HL-60 (cell line): ENCODE results near the gene MCL1. TPM values are rescaled to one million over a fixed set of nuclear protein-coding genes. Genes with fewer than 3 reads are reported as not detected.

Experiments
- DNase-seq, 2 experiments: peaks; one replicate each; pipeline ENCODE4 v3.0.0-alpha.2; 2010 to 2020; ENCODE audit warnings: low read depth in 1 of 2, low spot score in 1 of 2
- H3K27ac ChIP-seq: fragments of 250-450 bp; sonication (Bioruptor Pico); replicated peaks from 2 replicates; pipeline ENCODE4 v1.5.1; 2020; ENCODE audit warnings: mild to moderate bottlenecking, moderate library complexity
- H3K27me3 ChIP-seq: fragments of 250-450 bp; sonication (Bioruptor Pico); 2 replicates; pipeline ENCODE4 v1.5.1; 2021; ENCODE audit warnings: mild to moderate bottlenecking, moderate library complexity; ENCODE audit not compliant: insufficient read depth, poor library complexity, severe bottlenecking
- H3K4me3 ChIP-seq: replicated peaks from 2 replicates; pipeline ENCODE4 v1.5.1; 2011; ENCODE audit warnings: mild to moderate bottlenecking, control low read depth, low read length; ENCODE audit not compliant: insufficient read depth
- GABPA ChIP-seq: IDR thresholded peaks from 2 replicates; pipeline ENCODE4 v1.6.1; 2012; ENCODE audit warnings: low read depth
- POLR2AphosphoS5 ChIP-seq: IDR thresholded peaks from 2 replicates; pipeline ENCODE4 v1.6.1; 2012; ENCODE audit warnings: low read depth
- SPI1 ChIP-seq: IDR thresholded peaks from 2 replicates; pipeline ENCODE4 v1.6.1; 2012; ENCODE audit warnings: low read depth, mild to moderate bottlenecking, borderline replicate concordance
- microRNA-seq: library from miRNA; unstranded; fragments of <30 nt; microRNA quantifications from one replicate; pipeline ENCODE4, GENCODE V29; 2018
- TF ChIP-seq, protein P1 (sequence below): IDR thresholded peaks from 2 replicates; pipeline ENCODE4 v1.6.1; 2012; ENCODE audit warnings: low read depth; ENCODE audit not compliant: insufficient replicate concordance
- TF ChIP-seq, protein P2 (sequence below): IDR thresholded peaks from one replicate; pipeline ENCODE4 v1.5.1; 2011; ENCODE audit warnings: low read length, control low read depth, inconsistent platforms; ENCODE audit not compliant: insufficient read depth

Gene MCL1

GRCh38 chr1:150528196-150528595, 51.2 kb downstream of the MCL1 start:
- no peak for DNase-seq
- Histone ChIP-seq H3K27ac (no peak overlapping the region), H3K4me3 (no peak overlapping the region), H3K27me3 (no peaks in the 10 kb centered on the region)
- TF ChIP-seq, protein P1, sequence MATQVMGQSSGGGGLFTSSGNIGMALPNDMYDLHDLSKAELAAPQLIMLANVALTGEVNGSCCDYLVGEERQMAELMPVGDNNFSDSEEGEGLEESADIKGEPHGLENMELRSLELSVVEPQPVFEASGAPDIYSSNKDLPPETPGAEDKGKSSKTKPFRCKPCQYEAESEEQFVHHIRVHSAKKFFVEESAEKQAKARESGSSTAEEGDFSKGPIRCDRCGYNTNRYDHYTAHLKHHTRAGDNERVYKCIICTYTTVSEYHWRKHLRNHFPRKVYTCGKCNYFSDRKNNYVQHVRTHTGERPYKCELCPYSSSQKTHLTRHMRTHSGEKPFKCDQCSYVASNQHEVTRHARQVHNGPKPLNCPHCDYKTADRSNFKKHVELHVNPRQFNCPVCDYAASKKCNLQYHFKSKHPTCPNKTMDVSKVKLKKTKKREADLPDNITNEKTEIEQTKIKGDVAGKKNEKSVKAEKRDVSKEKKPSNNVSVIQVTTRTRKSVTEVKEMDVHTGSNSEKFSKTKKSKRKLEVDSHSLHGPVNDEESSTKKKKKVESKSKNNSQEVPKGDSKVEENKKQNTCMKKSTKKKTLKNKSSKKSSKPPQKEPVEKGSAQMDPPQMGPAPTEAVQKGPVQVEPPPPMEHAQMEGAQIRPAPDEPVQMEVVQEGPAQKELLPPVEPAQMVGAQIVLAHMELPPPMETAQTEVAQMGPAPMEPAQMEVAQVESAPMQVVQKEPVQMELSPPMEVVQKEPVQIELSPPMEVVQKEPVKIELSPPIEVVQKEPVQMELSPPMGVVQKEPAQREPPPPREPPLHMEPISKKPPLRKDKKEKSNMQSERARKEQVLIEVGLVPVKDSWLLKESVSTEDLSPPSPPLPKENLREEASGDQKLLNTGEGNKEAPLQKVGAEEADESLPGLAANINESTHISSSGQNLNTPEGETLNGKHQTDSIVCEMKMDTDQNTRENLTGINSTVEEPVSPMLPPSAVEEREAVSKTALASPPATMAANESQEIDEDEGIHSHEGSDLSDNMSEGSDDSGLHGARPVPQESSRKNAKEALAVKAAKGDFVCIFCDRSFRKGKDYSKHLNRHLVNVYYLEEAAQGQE: no peak
- TF ChIP-seq POLR2AphosphoS5 (no peak), GABPA (no peak), SPI1 (no peak)
- TF ChIP-seq, protein P2, sequence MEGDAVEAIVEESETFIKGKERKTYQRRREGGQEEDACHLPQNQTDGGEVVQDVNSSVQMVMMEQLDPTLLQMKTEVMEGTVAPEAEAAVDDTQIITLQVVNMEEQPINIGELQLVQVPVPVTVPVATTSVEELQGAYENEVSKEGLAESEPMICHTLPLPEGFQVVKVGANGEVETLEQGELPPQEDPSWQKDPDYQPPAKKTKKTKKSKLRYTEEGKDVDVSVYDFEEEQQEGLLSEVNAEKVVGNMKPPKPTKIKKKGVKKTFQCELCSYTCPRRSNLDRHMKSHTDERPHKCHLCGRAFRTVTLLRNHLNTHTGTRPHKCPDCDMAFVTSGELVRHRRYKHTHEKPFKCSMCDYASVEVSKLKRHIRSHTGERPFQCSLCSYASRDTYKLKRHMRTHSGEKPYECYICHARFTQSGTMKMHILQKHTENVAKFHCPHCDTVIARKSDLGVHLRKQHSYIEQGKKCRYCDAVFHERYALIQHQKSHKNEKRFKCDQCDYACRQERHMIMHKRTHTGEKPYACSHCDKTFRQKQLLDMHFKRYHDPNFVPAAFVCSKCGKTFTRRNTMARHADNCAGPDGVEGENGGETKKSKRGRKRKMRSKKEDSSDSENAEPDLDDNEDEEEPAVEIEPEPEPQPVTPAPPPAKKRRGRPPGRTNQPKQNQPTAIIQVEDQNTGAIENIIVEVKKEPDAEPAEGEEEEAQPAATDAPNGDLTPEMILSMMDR: no peak

DNA sequence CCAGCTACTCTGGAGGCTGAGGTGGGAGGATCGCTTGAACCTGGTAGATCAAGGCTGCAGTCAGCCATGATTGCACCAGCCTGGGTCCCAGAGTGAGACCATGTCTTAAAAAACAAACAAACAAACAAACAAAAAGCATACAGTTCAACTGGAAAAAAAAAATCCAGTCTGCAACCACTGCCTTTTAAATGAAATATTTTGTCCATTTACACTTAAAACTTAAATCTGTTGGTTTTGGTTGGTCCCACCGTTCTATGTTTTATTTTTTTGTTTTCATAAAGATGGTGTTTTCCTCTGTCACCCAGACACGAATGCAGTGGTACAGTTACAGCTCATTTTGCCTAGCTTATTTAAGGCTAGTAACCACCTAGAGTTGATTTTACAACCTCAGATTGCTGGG, 54.1 kb downstream of the MCL1 start:
- Histone ChIP-seq H3K27ac (no peak overlapping the region), H3K27me3 (no peaks in the 10 kb centered on the region), H3K4me3 (no peak overlapping the region)
- TF ChIP-seq POLR2AphosphoS5 (no peak), GABPA (no peak), SPI1 (no peak)
- TF ChIP-seq, protein P1: no peak
- TF ChIP-seq, protein P2: no peak
- DNase-seq: no peak

Small RNA genes within 50 kb of the gene (microRNA-seq; reads per million reads assigned to microRNA genes)
- gene MIR4257: not detected
